ENCODE results near the gene KMT5C. TPM values are rescaled to one million over a fixed set of nuclear protein-coding genes. Genes with fewer than 3 reads are reported as not detected.

Gene KMT5C
- total and polyA plus RNA-seq, 7 donors: 1.8 to 5.7 (median 3.9) TPM

DNA sequence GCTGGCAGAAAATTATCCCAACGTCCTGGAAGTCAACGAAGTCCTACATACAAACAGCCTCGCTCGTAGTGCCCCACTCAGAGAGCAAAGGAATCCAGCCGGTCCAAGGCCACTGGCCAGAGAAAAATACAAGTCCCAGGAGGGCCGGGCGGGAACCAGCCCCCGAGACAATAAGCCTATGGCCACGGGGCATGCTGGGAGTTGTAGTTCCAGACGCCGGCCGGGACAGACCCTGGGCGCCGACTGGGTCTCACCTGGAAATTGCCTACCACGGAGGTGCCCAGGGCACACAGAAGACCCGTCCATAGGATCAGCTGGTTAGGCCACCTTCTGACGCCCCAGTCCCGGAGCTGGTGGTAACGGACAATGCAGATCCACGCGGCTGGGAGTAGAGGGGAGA lies 19.9 kb upstream of the KMT5C start:
- TF ChIP-seq, protein P1, sequence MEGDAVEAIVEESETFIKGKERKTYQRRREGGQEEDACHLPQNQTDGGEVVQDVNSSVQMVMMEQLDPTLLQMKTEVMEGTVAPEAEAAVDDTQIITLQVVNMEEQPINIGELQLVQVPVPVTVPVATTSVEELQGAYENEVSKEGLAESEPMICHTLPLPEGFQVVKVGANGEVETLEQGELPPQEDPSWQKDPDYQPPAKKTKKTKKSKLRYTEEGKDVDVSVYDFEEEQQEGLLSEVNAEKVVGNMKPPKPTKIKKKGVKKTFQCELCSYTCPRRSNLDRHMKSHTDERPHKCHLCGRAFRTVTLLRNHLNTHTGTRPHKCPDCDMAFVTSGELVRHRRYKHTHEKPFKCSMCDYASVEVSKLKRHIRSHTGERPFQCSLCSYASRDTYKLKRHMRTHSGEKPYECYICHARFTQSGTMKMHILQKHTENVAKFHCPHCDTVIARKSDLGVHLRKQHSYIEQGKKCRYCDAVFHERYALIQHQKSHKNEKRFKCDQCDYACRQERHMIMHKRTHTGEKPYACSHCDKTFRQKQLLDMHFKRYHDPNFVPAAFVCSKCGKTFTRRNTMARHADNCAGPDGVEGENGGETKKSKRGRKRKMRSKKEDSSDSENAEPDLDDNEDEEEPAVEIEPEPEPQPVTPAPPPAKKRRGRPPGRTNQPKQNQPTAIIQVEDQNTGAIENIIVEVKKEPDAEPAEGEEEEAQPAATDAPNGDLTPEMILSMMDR (IDR thresholded peaks at IDR 0.05): no peak
- WGBS, 3 donors: 12 to 21% (median 15%) methylated on average over 21 of the region's 21 CpGs
- Histone ChIP-seq H3K27me3 (ENCODE audit: insufficient read depth in 3 of 3, low read length in 2 of 3) (peaks cover 0 to 6% (median 0%) of the 10 kb centered on the region in 3 donors), H3K9me3 (no peaks in the 10 kb centered on the region), H3K36me3 (ENCODE audit: insufficient read depth in 1 of 2, low read depth in 1 of 2) (no peaks in the 10 kb centered on the region), H3K27ac (no peak overlapping the region), H3K4me1 (no peaks in the 10 kb centered on the region), H3K4me3 (no peak overlapping the region)
- peak; percentile 43 to 73 for DNase-seq
- intact Hi-C loops (cut with DNase I): no loop called here
- ATAC-seq: peak; percentile 48 to 96 (median 78)

DNA sequence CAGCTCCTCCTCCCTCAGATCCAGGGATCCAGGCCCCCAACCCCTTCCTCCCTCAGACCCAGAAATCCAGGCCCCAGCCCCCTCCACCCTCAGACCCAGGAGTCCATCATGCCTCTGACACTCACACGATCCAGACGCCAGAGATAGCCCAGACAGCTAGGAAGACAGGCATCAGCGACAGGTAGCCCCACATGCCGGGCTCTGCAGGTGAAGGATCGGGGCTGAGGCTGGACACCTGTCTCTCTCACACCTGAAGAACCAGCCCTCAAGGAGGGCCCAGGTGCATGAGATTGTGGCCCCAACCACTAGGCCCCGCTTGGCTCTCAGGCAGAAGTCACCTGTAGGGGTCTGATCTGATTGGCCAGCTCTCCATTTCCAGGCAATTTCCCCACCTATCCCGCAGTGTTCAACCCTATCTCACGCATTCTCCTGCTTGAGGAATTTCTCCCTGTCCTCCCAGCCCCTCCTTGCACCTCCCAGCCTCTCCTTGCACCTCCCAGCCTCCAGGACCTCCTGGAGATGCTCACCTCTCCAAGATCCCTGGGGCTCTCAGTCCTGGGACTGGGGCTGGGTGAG lies 18.7 kb upstream of the KMT5C start:
- WGBS, 3 donors: 79 to 87% (median 86%) methylated on average over 8 of the region's 8 CpGs
- Histone ChIP-seq H3K9me3 (no peaks in the 10 kb centered on the region), H3K27ac (no peak overlapping the region), H3K4me1 (no peaks in the 10 kb centered on the region), H3K27me3 (ENCODE audit: insufficient read depth in 3 of 3, low read length in 2 of 3) (peaks cover 0 to 10% (median 0%) of the 10 kb centered on the region in 3 donors), H3K4me3 (no peak overlapping the region), H3K36me3 (ENCODE audit: insufficient read depth in 1 of 2, low read depth in 1 of 2) (no peaks in the 10 kb centered on the region)
- intact Hi-C loops (cut with DNase I): no loop called here
- ATAC-seq (no peak), DNase-seq (no peak)
- TF ChIP-seq, protein P1 (IDR thresholded peaks at IDR 0.05): no peak

DNA sequence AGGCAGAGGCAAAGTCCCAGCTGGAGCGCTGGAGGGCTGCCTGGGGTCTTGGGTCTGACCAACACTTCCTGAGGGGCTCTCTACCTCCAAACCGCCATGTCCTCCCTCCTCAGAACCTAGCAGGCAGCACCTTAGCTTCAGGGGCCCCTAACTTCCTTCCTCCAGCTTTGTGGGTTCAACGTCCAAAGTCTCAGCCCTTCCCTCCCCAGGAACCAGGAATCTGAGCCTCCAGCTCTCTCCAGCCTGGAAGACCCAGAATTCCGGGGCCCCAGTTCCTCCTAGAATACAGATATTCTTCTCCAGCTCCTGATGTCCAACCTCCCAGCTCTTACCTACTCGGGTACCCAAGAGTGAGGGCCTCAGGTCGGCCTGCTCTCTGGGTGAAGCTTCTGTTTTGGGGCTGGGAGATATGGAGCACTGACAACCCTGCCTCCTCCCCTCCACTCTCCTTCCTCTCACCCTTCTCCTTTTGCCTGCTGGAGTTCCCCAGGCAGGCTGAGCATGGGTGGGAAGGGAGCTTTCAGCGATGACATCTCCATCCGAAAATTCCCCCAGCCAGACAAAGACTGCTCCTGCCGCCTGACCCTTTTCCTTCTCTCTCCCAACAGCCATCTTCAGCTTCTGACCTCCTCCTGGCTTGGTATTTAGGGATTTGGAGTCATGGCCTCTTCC lies 18.1 kb upstream of the KMT5C start:
- Histone ChIP-seq H3K36me3 (ENCODE audit: insufficient read depth in 1 of 2, low read depth in 1 of 2) (no peaks in the 10 kb centered on the region), H3K9me3 (no peaks in the 10 kb centered on the region), H3K27me3 (ENCODE audit: insufficient read depth in 3 of 3, low read length in 2 of 3) (peaks cover 0 to 10% (median 0%) of the 10 kb centered on the region in 3 donors), H3K27ac (no peak overlapping the region), H3K4me3 (no peak overlapping the region), H3K4me1 (no peaks in the 10 kb centered on the region)
- DNase-seq (no peak), ATAC-seq (no peak)
- TF ChIP-seq, protein P1 (IDR thresholded peaks at IDR 0.05): no peak
- 71 to 77% (median 73%) methylated on average over 8 to 9 of the region's 9 CpGs for WGBS, 3 donors
- intact Hi-C loops (cut with DNase I): no loop called here

DNA sequence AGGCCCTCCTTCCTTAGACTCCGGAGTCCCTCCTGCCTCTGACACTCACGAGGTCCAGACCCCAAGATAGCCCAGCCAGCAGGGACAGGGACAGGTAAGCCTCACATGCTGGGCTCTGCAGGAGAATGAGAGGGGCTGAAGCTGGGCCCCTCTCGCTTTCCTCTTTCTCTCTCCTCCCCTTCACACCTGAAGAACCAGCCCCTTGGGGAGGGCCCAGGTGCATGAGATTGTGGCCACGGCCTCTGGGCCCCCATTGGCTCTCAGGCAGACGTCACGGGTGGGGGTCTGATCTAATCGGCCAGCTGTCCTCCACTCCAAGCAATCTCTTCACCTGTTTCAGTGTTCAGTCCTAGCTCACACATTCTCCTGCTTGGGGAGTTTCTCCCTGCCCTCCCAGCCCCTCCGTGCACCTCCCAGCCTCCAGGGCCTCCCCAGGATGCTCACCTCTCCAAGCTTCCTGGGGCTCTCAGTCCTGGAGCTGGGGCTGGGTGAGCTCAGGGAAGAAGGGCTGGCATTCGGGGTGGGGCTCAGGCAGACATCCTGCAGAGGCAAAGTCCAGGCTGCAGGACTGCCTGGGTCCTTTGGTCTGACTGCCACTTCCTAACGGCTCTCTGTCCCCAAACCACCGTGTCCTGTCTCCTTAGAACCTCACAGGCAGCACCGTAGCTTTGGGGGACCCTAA lies 17.3 kb upstream of the KMT5C start:
- no peaks in the 10 kb centered on the region for H3K9me3 ChIP-seq
- DNase-seq: no peak
- H3K27me3 ChIP-seq (ENCODE audit: insufficient read depth in 3 of 3, low read length in 2 of 3): peaks cover 0 to 10% (median 0%) of the 10 kb centered on the region in 3 donors
- no peak overlapping the region for H3K4me3 ChIP-seq
- H3K36me3 ChIP-seq (ENCODE audit: insufficient read depth in 1 of 2, low read depth in 1 of 2): no peaks in the 10 kb centered on the region
- TF ChIP-seq, protein P1 (IDR thresholded peaks at IDR 0.05): no peak
- H3K4me1 ChIP-seq: no peaks in the 10 kb centered on the region
- ATAC-seq: no peak
- 54 to 67% (median 61%) methylated on average over 11 to 12 of the region's 12 CpGs for WGBS, 3 donors
- H3K27ac ChIP-seq: no peak overlapping the region
- intact Hi-C loops (cut with DNase I): no loop called here

All from psoas muscle (tissue), 8 donors.